A673 (cell line): ENCODE measurements around the gene RPL37.

ENCODE experiments used
- EZH2 ChIP-seq: fragments of 200-600 bp; sonication (generic); IDR thresholded peaks from 2 replicates; pipeline ENCODE4 v1.6.1; 2017; ENCODE audit warnings: borderline replicate concordance, low read depth, mild to moderate bottlenecking, mixed read lengths, antibody characterized with exemption, low read length; ENCODE audit not compliant: poor library complexity, severe bottlenecking
- TF ChIP-seq, protein P1 (sequence below): fragments of 300-800, 200-600 bp; sonication (generic); conservative IDR thresholded peaks from 2 replicates; pipeline ENCODE4 v1.5.1; 2017; ENCODE audit warnings: low read depth, mild to moderate bottlenecking, antibody characterized with exemption, low read length, moderate library complexity, mixed read lengths

- TF ChIP-seq, protein P1, sequence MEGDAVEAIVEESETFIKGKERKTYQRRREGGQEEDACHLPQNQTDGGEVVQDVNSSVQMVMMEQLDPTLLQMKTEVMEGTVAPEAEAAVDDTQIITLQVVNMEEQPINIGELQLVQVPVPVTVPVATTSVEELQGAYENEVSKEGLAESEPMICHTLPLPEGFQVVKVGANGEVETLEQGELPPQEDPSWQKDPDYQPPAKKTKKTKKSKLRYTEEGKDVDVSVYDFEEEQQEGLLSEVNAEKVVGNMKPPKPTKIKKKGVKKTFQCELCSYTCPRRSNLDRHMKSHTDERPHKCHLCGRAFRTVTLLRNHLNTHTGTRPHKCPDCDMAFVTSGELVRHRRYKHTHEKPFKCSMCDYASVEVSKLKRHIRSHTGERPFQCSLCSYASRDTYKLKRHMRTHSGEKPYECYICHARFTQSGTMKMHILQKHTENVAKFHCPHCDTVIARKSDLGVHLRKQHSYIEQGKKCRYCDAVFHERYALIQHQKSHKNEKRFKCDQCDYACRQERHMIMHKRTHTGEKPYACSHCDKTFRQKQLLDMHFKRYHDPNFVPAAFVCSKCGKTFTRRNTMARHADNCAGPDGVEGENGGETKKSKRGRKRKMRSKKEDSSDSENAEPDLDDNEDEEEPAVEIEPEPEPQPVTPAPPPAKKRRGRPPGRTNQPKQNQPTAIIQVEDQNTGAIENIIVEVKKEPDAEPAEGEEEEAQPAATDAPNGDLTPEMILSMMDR = no peak
- no peak for TF ChIP-seq EZH2
Measured at GRCh38 chr5:40834849-40835787, at the start of gene RPL37.
